GM18868 (cell line): ENCODE data around the gene TRIO.

ENCODE experiments used
- ATAC-seq: cut with Tn5 transposase; IDR thresholded peaks from one replicate; pipeline ENCODE4 v1.9.1; 2021; ENCODE audit warnings: mild to moderate bottlenecking, moderate library complexity; ENCODE audit not compliant: unreplicated experiment

Gene TRIO

DNA sequence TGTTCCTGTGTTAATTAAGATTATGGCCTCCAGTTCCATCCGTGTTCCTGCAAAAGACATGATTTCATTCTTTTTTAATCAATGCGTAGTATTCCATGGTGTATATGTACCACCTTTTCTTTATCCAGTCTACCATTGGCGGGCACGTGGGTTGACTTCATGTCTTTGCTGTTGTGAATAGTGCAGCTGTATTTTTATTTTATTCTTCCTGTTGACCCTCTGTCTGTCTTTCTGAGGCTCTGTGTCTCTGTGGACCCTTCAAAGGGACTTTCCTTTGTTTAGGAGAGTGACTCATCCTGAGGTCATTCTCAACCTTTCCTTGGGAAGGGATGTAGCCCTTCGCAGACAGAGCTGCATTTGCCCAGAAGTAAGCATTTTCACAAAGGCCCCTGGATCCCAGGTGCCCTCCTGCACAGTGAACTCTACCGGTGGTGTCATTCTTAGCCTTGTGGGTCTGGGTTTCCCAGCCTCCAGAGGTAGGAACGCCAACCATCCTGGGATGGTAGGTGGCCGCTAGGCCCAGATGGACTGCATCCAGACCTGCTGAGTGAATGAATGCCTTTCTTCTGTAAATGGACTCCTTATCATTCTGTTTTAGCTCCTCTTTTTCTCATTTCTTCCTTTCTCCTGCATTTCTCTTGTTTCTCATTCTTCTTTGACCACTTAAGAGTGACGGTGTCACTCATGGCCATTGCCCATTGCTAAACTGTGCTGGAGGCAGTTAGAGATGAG lies 22.4 kb downstream of the TRIO start:
- no peak for ATAC-seq

DNA sequence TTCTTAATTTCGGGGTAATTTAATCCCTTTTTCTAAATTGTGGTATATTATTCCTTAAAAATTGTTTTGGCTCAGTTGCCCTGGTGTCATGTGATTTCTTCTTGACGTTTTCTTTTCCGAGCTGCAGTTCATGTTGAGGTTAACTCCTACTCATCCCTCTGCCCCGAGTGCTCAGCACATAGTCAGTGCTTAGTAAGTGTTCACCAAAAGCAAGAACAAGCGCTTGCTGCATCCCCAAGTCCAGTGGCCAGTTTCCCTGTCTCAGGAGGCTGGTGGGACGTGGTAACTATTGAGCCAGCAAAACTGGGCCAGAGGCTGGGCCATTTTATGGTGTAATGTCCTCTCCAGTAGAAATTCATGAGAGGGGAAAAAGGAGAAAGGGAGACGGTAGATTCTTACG lies 23.3 kb downstream of the TRIO start:
- ATAC-seq = no peak

- ATAC-seq = peak; percentile 46
Observed at GRCh38 chr5:14167211-14167845, 24.2 kb downstream of the TRIO start.

- peak; percentile 37 for ATAC-seq
Observed at GRCh38 chr5:14168144-14168792, 25.1 kb downstream of the TRIO start.

- no peak for ATAC-seq
Observed at GRCh38 chr5:14168793-14169262, 25.7 kb downstream of the TRIO start.

GRCh38 chr5:14171046-14171445 lies 27.9 kb downstream of the TRIO start:
- ATAC-seq = no peak

DNA sequence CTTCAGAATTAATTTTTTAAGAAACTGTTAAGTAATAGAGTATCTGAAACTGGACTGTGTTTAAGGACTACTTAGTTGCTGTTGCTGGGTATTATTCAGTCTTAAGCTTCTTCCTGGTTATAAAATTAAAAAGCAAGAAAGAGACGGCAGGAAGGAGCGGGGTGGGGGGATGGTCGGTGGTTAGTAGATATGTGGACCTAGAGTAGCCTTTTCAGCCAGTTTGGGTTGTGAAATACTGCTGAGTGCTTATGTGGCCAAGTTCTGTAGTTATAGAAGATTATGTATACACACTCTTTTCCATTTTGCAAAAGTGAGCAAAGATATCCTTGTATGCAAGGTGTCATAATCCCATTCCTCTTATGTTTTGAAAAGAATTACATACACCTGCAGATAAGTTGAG lies 28.5 kb downstream of the TRIO start:
- no peak for ATAC-seq

DNA sequence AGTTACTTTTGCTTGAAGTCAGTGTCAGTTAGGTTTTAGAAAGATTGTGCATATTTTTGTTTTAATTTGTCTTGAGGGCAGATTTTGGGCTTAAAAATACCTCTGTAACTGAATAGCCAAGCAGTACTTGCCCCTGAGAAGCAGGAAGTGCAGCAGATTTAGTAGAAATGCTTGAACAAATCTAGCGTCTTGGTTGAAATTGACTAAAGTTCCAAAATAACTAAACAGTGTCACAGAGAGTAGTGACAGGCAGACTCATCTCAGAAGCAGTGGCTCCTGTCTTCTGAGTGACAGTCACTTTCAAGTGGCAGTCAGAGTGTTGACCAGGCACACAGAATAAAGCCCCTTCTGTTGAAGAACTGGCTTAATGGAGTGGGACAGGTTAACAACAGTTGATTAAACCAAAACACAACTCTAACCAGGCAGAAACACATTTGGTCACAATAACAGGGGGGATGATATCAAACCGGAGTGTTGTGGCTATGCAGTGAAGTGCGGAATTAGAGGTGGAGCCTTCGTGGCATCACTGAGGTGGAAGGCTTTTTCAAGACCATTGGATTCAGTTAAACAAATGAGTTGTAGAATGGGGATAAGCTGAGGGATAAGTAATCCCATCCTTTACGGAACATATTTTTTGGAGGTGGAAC lies 29.1 kb downstream of the TRIO start:
- peak; percentile 63 for ATAC-seq

GRCh38 chr5:14173377-14174229 lies 30.5 kb downstream of the TRIO start:
- ATAC-seq = no peak

DNA sequence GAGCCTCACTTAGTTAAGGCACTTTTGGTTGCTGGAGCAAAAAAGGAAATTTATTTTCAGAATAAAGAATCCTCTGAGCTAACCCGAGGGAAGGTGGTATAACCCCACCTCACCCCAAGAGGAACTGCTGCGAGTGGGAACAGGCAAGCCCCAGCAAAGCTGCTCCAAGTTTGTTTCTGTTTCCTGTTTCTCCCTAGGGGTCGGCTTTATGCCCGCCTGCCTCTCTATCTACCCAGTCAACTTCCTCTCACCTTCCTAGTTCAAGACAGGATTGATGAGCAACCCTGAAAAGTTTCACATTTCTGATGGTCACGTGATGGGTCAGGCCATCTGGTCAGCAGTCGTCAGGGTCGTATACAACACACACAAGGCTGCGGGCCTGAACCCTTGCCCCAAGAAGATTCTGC lies 31.1 kb downstream of the TRIO start:
- no peak for ATAC-seq

- no peak for ATAC-seq
Observed at GRCh38 chr5:14175381-14175780, 32.2 kb downstream of the TRIO start.

GRCh38 chr5:14176888-14177287 lies 33.7 kb downstream of the TRIO start:
- no peak for ATAC-seq

GRCh38 chr5:14177634-14178033 lies 34.5 kb downstream of the TRIO start:
- ATAC-seq = peak; percentile 22

DNA sequence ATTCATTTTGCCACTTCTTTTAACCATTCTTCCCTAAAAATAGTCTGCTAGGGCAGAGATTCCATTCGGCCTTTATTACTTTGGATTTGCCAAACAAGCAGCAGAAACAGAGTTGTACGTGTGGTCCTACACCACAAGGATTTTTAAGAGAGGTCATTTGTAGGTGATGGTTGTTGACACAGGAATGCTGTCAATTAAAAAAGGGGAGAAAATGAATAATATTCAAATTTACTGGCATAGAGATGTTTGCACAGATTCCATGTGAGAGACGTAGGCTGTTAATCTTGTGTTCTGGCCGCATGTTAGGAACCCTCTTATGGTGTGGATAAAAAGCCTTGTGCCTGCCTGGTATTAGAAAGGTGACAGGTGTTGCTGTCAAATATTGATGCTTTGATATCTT lies 34.9 kb downstream of the TRIO start:
- ATAC-seq = no peak

DNA sequence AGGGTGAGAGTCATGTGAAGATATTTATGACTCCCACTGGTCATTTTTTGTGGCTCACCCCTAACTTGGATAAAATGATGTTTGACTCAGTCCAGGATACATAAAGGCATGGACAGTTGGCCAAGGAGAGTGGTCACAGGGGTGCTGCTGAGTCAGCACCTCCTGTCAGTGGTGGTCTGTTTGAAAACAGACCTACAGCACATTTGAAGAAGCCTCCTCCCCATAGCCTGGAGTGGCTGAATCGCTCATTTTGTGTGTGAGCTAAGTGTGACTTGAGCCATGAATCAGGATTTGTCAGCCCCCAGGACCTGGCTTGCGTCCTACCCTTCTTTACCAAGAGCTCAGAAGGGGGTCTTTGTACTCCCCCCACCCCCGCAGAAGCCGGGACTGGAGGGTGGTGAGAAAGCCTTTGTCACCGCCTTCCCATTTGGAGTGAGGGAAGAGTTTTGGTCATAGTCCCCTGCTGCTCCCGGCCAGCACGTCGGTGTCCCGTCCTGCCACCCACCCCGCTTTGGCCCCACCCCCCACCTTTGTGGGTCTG lies 35.6 kb downstream of the TRIO start:
- ATAC-seq = no peak

DNA sequence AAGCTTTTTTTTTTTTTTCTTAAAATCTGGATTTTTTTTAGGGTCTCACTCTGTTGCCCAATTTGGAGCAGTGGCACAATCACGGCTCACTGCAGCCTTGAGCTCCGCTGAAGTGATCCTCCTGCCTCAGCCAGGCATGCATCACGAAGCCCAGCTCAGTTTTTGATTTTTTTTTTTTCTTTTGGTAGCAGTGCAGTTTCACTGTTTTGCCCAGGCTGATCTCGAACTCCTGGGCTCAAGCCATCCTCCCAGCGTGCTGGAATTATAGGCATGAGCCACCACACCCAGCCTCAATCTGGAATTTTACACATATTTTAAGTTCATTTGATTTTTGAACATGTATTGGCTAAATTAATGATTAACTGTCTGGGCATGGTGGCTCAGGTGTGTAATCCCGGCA lies 36.3 kb downstream of the TRIO start:
- ATAC-seq = no peak

DNA sequence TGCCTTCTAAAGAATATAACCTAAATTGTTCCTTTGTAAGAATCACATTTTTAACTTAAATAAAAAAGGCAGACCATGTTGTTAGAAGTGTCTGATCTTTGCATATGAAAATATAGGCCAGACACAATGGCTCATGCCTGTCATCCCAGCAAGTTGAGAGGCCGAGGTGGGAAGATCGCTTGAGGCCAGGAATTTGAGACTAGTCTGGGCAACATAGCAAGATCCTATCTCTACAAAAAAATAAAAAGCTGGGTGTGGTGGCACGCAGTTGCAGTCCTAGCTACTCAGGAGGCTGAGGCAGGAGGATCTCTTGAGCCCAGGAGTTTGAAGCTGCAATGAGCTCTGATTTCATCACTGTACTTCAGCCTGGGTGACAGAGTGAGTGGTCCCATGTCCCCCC lies 37.3 kb downstream of the TRIO start:
- ATAC-seq = no peak

DNA sequence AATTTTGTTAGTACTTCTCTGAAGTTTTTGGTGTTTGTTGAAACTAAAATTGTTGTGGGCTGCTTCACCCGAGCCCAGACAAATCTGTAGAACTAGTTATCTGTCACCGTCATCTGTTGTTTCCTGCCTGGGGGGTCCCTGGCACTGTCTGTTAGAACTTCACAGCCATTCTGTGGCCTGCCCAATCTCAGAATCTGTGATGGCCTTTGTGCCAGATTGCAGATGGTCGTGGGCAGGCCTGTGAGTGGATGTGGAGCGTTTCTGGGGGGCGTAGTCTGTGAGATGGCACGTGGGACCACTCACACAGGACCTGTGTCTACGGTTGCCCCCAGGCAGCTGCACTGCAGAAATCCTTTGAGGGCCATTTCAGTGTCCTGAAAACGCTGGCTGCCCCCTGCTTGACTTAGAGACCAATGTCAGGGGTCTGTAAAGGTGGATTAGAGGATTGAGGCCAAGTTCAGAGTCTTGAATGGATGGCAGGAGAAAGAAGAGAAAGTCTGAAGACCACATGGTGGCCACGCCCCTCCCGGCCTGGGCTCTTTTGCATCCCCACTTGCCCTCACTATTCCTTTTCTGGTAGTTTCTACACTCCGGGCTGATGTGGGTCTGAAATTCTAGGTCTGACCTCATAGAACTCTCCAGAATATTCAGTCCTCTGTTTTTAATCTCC lies 38.3 kb downstream of the TRIO start:
- no peak for ATAC-seq

DNA sequence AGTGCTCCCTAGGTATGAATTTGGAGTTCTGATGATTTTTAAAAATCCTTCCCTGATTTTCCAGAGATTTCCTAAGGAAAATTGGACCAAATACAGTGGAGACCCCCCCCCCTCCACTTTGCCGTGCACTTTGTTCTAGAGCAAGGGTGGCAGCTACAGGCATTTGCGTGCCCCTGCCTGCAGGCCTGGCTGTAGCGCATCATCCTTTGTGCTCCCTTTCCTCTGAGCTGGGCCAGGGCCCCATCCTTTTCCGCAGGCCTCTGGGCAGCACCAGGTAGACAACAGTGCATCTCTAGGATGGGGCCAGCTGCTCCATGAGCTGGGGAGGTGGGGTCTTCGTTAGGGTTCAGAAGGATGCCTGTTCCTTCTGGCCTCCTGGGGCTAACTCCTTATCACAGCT lies 39.6 kb downstream of the TRIO start:
- no peak for ATAC-seq
